Omental fat pad (tissue), 4 donors: ENCODE measurements around the gene SLC11A1. TPM values are rescaled to one million over a fixed set of nuclear protein-coding genes. Genes with fewer than 3 reads are reported as not detected.
A peak's percentile ranks its signal among the peaks of the same experiment; 100 is the strongest.

Experiments
- ATAC-seq: fragments of 150-250 bp; one replicate; pipeline ENCODE4 v1.9.1; 2016; ENCODE audit warnings: mild to moderate bottlenecking, moderate library complexity; ENCODE audit not compliant: low FRiP score
- DNase-seq: peaks from one replicate; pipeline ENCODE4 v3.0.0-alpha.2; 2019; ENCODE audit warnings: low spot score
- total RNA-seq, 4 donors: library from RNA; depleted of rRNA; stranded (reverse); fragments of >200 nt; gene quantifications; one replicate each; pipeline ENCODE4 v1.1.0, GENCODE V29; 2016
- TF ChIP-seq, protein P1 (sequence below), 3 donors: fragments of 450-650 bp; IDR thresholded peaks; one replicate each; pipeline ENCODE4 v1.5.1; 2016 to 2017; ENCODE audit warnings: antibody characterized with exemption in 3 of 3, mild to moderate bottlenecking in 3 of 3, moderate library complexity in 2 of 3

SLC11A1 gene
- total RNA-seq, 4 donors from 2014 or later = 40.0 to 218 (median 127) TPM

DNA sequence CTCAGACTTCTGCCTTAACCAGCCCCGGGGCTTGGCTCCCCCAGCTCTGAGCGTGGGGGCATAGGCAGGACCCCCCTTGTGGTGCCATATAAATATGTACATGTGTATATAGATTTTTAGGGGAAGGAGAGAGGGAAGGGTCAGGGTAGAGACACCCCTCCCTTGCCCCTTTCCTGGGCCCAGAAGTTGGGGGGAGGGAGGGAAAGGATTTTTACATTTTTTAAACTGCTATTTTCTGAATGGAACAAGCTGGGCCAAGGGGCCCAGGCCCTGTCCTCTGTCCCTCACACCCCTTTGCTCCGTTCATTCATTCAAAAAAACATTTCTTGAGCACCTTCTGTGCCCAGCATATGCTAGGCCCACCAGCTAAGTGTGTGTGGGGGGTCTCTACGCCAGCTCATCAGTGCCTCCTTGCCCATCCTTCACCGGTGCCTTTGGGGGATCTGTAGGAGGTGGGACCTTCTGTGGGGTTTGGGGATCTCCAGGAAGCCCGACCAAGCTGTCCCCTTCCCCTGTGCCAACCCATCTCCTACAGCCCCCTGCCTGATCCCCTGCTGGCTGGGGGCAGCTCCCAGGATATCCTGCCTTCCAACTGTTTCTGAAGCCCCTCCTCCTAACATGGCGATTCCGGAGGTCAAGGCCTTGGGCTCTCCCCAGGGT is 23.1 kb downstream of the SLC11A1 start:
- TF ChIP-seq, protein P1, sequence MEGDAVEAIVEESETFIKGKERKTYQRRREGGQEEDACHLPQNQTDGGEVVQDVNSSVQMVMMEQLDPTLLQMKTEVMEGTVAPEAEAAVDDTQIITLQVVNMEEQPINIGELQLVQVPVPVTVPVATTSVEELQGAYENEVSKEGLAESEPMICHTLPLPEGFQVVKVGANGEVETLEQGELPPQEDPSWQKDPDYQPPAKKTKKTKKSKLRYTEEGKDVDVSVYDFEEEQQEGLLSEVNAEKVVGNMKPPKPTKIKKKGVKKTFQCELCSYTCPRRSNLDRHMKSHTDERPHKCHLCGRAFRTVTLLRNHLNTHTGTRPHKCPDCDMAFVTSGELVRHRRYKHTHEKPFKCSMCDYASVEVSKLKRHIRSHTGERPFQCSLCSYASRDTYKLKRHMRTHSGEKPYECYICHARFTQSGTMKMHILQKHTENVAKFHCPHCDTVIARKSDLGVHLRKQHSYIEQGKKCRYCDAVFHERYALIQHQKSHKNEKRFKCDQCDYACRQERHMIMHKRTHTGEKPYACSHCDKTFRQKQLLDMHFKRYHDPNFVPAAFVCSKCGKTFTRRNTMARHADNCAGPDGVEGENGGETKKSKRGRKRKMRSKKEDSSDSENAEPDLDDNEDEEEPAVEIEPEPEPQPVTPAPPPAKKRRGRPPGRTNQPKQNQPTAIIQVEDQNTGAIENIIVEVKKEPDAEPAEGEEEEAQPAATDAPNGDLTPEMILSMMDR (IDR thresholded peaks at IDR 0.05) = no peak
- no peak for DNase-seq
- no peak for ATAC-seq

DNA sequence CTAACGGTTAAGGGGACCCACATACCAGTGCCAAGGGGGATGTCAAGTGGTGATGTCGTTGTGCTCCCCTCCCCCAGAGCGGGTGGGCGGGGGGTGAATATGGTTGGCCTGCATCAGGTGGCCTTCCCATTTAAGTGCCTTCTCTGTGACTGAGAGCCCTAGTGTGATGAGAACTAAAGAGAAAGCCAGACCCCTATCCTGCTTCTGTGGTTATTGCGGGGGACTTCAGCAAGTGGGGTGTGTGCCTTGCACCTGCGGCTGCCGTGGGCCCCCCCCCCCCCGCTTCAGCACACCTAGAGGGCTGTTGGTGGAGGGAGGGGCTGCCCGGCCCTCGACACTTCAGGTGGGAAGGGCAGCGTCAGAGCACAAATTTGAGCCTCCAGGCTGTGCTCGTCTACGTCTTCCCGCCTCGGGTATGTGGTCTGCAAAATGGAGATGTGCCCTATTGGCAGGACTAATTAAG is 23.7 kb downstream of the SLC11A1 start:
- no peak for DNase-seq
- TF ChIP-seq, protein P1 (IDR thresholded peaks at IDR 0.05) = no peak
- no peak for ATAC-seq

DNA sequence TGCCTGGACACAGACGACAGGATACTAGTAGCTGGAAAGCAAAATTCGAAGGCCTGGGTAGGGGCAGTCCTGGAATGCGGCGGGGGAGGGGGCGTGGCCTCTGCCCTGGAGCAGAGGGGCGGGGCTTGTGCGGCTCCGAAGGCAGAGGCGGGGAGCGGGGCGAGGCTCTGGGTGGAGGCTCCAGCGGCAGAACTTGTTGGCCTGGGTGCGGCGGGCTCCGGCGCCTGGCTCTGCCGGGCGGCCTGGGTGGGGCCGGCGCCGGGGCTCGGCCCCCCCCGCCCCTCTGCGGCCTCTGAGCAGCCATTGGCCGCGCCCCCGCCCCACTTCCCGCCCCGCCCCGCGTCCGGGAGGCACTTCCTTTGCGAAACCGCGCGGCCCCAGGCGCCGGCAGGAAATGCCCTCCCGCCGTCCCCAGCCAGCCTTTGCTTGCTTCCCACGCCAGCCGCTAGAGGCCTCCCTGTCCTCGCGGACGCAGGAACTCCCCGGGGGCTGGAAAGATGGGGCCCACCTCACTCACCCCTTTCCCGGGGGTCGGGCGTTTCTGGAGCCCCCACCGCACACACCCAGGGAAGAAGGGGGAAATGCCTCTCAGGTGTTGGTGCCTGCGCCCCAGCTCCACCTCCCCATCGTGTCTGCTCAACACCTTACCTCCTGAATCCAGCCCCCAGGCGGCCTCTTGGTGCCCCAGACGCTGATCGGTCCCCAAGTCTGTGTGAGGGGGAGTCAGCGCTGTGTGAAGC is 24.3 kb downstream of the SLC11A1 start:
- DNase-seq = peak; percentile 93
- TF ChIP-seq, protein P1 (IDR thresholded peaks at IDR 0.05) = peak in 1 of 3 donors; percentile 63
- peak; percentile 93 for ATAC-seq

DNA sequence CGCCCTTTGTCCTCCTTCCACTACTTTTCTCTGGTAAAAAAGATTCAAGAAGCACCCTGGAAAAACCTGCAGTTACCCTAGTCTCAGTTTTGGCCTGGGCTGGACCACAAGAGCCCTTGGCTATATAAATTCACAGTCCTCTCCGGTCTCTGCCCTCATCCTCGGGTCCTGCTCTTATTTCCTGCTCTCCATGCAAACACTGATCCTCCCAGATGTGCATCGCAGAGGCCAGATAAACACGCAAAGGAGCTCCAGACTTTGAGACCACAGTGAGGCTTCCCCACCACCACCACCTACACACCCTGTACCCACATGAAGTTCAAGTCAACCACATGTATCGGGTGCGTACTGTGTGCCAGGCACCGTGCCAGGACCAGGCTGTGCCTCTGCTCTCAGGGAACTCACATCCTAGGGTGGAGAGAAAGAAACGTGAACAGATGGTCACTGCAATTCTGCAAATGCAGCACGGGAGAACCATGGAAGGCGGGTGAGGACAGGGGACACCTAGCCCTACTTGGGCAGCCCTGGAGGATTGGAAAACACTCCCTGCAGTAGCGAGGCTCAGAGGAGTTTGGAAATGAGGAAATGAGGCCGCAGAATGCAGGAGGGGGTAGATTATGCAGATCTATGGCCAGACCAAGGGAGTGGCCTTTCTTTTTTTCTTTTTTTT is 25.0 kb downstream of the SLC11A1 start:
- DNase-seq (no peak), ATAC-seq (peak; percentile 25)
- TF ChIP-seq, protein P1 (IDR thresholded peaks at IDR 0.05) = no peak

DNA sequence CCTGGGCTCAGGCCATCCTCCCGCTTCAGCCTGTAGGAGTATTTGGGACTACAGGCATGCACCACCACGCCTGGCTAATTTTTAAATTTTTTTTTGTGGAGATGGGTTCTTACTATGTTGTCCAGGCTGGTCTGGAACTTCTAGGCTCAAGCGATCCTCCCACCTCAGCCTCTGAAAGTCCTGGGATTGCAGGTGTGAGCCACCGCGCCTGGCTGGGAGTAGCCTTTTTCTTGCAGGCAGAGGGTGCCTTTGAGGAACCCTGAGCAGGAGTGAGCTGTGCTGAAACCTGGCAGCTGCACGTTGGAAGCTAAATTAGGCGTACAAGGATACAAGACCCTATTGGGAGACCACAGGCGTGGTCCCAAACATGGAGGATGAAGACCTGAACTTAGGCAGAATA is 25.6 kb downstream of the SLC11A1 start:
- ATAC-seq = no peak
- TF ChIP-seq, protein P1 (IDR thresholded peaks at IDR 0.05) = no peak
- DNase-seq = no peak

DNA sequence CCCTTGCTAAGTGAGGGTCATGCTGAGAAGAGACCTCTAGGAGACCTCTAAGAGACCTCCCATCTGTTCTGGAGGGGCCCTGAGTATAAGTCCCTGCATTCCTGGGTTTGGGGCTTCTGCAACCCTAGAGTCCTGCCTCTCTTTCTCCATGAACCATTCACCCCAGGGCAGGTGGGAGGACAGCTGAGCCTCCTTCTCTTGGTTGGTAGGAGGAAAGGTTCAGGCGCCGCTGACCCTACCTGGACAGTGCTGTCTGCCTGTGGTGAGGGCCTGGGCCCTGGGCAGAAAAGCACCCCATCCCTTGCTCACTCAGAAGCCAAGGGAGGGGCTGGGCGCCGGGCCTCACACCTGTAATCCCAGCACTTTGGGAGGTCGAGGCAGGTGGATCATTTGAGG is 36.2 kb downstream of the SLC11A1 start:
- TF ChIP-seq, protein P1 (IDR thresholded peaks at IDR 0.05) = no peak
- no peak for DNase-seq
- no peak for ATAC-seq
